ENCODE measurements around the gene INPP4A. TPM values are rescaled to one million over a fixed set of nuclear protein-coding genes. Genes with fewer than 3 reads are reported as not detected.

INPP4A gene
- polyA plus RNA-seq, 1 donor (not counting 4 experiments of a cell fraction or from before 2014, with no cell fraction given): 10.7 TPM

DNA sequence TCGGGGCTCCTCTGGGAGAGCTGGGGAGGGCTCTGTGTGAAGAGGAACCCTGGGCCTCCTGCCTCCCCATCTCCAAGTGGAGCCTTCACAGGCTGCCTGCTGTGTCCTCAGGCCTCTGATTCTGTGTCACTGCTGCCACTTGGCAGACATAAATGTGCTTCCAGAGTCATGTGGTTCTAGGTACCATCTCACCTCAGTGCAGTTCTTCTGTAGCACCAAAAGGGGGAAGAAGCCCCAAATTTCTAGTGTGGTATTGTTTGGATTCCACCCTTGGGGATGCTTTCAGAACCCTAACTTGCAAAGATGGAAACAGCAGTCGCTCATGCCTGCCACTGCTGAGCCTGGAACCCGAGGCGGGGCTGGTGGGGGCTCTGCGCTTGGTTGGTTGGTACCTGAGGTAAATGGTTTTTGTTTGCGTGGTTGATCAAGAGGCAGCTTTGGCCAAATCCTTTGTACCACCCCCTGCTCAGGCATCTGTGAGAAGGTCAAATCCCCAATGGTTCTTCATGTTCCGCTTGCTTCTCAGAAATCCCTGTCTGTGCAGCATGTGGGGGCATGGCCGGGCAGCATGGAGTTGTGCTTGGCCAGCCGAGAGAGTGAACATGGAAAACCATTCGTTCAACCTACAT lies 136.1 kb downstream of the INPP4A start:
- H3K36me3 ChIP-seq (ENCODE audit: control insufficient read depth in 2 of 2, extremely low read depth in 1 of 2, insufficient read depth in 2 of 2, low read length in 2 of 2): peaks cover 8 to 13% of the 10 kb centered on the region in 2 experiments

DNA sequence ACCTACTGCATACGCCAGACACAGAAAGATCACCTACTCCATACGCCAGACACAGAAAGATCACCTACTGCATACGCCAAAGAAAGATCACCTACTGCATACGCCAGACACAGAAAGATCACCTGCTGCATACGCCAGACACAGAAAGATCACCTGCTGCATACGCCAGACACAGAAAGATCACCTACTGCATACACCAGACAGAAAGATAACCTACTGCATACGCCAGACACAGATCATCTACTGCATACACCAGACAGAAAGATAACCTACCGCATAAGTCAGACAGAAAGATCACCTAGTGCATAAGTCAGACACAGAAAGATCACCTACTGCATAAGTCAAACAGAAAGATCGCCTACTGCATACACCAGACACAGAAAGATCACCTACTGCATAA lies 137.9 kb downstream of the INPP4A start:
- Histone ChIP-seq H4K20me1 (ENCODE audit: control insufficient read depth, extremely low read depth, insufficient read depth, low read length) (no peaks in the 10 kb centered on the region), H3K4me3 (ENCODE audit: control insufficient read depth in 2 of 3, extremely low read depth in 1 of 3, insufficient read depth in 2 of 3, low read depth in 1 of 3, low read length in 3 of 3) (no peak overlapping the region), H3K27me3 (ENCODE audit: control insufficient read depth, extremely low read depth, insufficient read depth, low read length) (no peaks in the 10 kb centered on the region), H3K9ac (ENCODE audit: control insufficient read depth, extremely low read depth, insufficient read depth, low read length) (no peak overlapping the region), H3K4me2 (ENCODE audit: control insufficient read depth, extremely low read depth, insufficient read depth, low read depth, low read length) (no peak overlapping the region), H3K79me2 (ENCODE audit: control insufficient read depth, insufficient read depth, low read length) (no peaks in the 10 kb centered on the region), H2AFZ (ENCODE audit: control insufficient read depth, low read length) (no peak overlapping the region), H3K27ac (ENCODE audit: control insufficient read depth, insufficient read depth, low read length) (no peak overlapping the region), H3K4me1 (ENCODE audit: control insufficient read depth, extremely low read depth, insufficient read depth, low read length) (no peaks in the 10 kb centered on the region), H3K9me3 (ENCODE audit: control insufficient read depth, low read depth, low read length) (no peaks in the 10 kb centered on the region), H3K9me1 (ENCODE audit: control insufficient read depth, extremely low read depth, insufficient read depth, low read length) (no peaks in the 10 kb centered on the region), H3K36me3 (ENCODE audit: control insufficient read depth in 2 of 2, extremely low read depth in 1 of 2, insufficient read depth in 2 of 2, low read length in 2 of 2) (peaks cover 3 to 14% of the 10 kb centered on the region in 2 experiments)
- no peak for TF ChIP-seq EZH2 (IDR thresholded peaks at IDR 0.05; ENCODE audit: low read length)
- TF ChIP-seq, protein P1, sequence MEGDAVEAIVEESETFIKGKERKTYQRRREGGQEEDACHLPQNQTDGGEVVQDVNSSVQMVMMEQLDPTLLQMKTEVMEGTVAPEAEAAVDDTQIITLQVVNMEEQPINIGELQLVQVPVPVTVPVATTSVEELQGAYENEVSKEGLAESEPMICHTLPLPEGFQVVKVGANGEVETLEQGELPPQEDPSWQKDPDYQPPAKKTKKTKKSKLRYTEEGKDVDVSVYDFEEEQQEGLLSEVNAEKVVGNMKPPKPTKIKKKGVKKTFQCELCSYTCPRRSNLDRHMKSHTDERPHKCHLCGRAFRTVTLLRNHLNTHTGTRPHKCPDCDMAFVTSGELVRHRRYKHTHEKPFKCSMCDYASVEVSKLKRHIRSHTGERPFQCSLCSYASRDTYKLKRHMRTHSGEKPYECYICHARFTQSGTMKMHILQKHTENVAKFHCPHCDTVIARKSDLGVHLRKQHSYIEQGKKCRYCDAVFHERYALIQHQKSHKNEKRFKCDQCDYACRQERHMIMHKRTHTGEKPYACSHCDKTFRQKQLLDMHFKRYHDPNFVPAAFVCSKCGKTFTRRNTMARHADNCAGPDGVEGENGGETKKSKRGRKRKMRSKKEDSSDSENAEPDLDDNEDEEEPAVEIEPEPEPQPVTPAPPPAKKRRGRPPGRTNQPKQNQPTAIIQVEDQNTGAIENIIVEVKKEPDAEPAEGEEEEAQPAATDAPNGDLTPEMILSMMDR (optimal IDR thresholded peaks at IDR 0.05 in 1 of 3, IDR thresholded peaks at IDR 0.05 in 1 of 3, conservative IDR thresholded peaks at IDR 0.05 in 1 of 3; ENCODE audit: extremely low read depth in 1 of 3, insufficient read depth in 2 of 3, low read length in 3 of 3): no peak
- dilution Hi-C loops (cut with MboI; ENCODE audit: extremely low pct_ligation_motif_present, low sequenced_read_pairs): no loop called here
- FAIRE-seq: no peak
- no peak for DNase-seq (ENCODE audit: low read depth, low spot score)

More for the DNA sequence above, 136.1 kb downstream of the INPP4A start:
- Histone ChIP-seq H3K4me2 (ENCODE audit: control insufficient read depth, extremely low read depth, insufficient read depth, low read depth, low read length) (no peak overlapping the region), H4K20me1 (ENCODE audit: control insufficient read depth, extremely low read depth, insufficient read depth, low read length) (no peaks in the 10 kb centered on the region), H3K9me1 (ENCODE audit: control insufficient read depth, extremely low read depth, insufficient read depth, low read length) (no peaks in the 10 kb centered on the region), H3K4me3 (ENCODE audit: control insufficient read depth in 2 of 3, extremely low read depth in 1 of 3, insufficient read depth in 2 of 3, low read depth in 1 of 3, low read length in 3 of 3) (no peak overlapping the region), H3K27me3 (ENCODE audit: control insufficient read depth, extremely low read depth, insufficient read depth, low read length) (no peaks in the 10 kb centered on the region), H3K4me1 (ENCODE audit: control insufficient read depth, extremely low read depth, insufficient read depth, low read length) (no peaks in the 10 kb centered on the region), H3K9me3 (ENCODE audit: control insufficient read depth, low read depth, low read length) (no peaks in the 10 kb centered on the region), H3K9ac (ENCODE audit: control insufficient read depth, extremely low read depth, insufficient read depth, low read length) (no peak overlapping the region), H3K79me2 (ENCODE audit: control insufficient read depth, insufficient read depth, low read length) (no peaks in the 10 kb centered on the region), H2AFZ (ENCODE audit: control insufficient read depth, low read length) (no peak overlapping the region), H3K27ac (ENCODE audit: control insufficient read depth, insufficient read depth, low read length) (no peak overlapping the region)
- FAIRE-seq (no peak), DNase-seq (ENCODE audit: low read depth, low spot score) (no peak)
- TF ChIP-seq EZH2 (IDR thresholded peaks at IDR 0.05; ENCODE audit: low read length): no peak
- TF ChIP-seq, protein P1 (optimal IDR thresholded peaks at IDR 0.05 in 1 of 3, IDR thresholded peaks at IDR 0.05 in 1 of 3, conservative IDR thresholded peaks at IDR 0.05 in 1 of 3; ENCODE audit: extremely low read depth in 1 of 3, insufficient read depth in 2 of 3, low read length in 3 of 3): no peak
- dilution Hi-C loops (cut with MboI; ENCODE audit: extremely low pct_ligation_motif_present, low sequenced_read_pairs): no loop called here
